Activated CD4-positive, alpha-beta T cell treated with anti-CD3 and anti-CD28 coated beads for 24 hours (primary cell): ENCODE data around the gene NRROS.
"Not testable (repeated sequence)": the region's sequence is repeated elsewhere in the genome, so short reads cannot be mapped to it uniquely, and the experiment has no call there.

ENCODE experiments used
- DNase-seq, 2 donors: peaks; one replicate each; pipeline ENCODE4 v3.0.0-alpha.2; 2020; ENCODE audit warnings: low read depth in 2 of 2

Gene NRROS

DNA sequence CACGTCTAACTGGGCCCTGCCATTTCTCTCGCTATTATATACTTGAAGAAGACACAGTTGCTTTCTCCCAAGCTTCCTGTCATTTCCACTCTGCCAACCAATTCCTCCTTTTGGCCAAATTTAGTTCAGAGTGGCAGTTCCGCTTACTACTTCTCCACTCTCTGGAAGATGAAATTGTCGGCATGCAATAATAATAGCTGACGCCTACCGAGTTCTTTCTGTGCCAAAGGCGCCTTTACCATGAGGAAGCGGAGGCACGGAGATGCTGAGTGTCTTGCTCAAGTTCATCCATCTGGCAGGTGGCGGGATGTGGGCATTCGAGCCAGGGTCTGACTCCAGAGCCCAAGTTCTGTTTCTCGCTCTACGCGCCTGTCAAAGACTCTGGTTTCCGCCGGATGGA, 14.6 kb upstream of the NRROS start:
- DNase-seq: no peak

DNA sequence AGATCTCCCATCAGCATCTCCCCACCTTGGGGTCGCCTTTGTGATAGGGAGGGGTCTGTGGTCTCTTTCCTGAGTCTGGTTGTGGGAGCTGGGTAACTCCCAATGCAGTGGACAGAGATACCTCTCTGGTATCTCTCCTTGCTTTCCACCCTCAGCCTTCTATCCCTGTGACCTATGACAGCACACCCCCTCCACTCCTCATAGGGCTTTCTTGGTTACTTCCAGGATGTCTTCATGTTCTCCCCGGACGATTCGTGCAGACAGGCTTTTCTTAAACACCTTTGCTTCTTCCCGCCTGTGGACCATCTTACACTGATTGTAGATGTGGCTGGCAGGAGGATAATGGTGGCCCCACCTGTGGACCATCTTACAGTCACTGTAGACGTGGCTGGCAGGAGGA, 14.2 kb upstream of the NRROS start:
- DNase-seq: no peak

DNA sequence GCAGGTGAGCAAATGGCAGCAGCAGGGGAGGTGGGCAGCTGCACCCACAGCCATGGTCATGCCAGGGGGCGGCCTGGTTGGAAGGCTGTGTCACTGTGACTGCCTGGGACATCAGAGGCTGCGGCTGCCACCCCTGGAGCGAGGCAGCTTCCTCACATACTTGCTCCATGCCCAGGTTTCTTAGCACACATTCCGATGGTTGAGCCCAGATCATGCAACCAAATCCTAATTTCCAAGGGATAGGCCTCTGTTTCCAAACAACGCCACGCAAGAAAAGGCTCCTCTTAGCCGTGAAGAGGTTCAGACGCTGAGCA, 11.6 kb upstream of the NRROS start:
- no peak for DNase-seq

DNA sequence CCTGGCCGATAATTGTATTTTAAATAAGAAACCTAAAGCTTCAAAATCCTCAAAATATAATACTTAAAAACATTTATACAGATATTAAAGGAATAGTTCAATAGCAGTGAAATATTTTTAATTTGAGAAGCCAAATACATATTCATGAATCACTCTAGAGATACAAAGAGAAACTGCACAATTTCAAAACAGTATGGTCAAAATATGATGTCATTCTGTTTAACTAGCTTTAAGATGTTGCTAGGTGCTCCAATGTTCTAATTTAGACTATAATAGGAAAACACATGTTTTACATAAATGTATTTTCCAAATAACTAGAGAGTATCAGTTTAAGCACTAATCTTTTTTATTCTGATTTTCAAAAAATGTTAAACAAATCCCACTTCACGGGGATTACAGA, 10.3 kb upstream of the NRROS start:
- DNase-seq: no peak

DNA sequence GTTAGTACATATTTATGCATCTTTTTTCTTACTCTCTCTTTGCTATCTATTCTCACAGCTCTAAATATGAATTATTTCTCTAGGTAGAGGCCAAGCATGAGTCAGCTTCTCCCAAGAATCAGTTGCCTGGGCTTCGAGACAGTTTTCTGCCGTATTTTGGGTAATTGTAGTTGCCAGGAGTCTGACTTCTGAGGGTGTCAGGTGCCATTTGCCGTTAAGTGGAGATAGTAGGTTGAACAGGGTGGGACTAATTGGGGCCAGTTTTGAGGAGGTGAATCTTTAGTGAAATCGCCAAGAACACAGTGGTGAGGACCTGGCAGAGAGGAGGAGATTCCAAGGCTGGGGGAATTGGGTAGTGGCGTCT, 7.8 kb upstream of the NRROS start:
- no peak for DNase-seq

DNA sequence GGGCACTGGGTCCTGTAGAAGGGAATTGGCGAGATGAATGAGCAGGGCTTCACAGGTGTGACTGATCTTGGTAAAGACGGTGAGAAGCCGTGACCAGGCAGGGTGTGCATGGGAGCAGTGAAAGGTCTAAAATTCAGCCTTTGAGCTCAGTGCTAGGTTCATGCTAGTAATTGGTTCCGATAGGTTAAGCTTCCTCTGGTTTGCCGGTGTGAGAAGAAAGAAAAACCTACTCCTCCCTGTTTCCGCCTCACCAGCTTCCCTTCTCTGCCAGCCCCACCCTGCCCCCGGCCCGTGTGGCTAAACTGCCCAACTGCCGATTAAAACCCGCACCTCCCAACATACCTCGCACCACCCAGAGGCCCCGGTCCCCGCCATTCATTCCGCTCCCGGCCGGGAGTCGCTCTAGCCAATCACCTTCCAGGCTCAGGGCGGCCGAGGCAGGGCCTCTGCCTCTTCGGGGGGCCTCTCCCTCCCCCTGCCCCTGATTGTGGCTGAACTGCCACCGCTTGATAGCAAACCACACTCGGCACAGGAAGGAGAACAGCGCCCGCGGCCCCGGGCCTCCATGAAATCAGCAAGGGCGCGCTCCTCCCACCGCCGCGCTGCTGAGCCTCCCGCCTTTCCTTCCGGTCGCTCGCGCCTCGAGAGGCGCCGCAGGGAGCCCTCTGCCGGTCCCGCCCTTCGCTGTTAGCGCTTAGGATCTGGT, 7.3 kb upstream of the NRROS start:
- DNase-seq: peak; percentile 76 to 80

DNA sequence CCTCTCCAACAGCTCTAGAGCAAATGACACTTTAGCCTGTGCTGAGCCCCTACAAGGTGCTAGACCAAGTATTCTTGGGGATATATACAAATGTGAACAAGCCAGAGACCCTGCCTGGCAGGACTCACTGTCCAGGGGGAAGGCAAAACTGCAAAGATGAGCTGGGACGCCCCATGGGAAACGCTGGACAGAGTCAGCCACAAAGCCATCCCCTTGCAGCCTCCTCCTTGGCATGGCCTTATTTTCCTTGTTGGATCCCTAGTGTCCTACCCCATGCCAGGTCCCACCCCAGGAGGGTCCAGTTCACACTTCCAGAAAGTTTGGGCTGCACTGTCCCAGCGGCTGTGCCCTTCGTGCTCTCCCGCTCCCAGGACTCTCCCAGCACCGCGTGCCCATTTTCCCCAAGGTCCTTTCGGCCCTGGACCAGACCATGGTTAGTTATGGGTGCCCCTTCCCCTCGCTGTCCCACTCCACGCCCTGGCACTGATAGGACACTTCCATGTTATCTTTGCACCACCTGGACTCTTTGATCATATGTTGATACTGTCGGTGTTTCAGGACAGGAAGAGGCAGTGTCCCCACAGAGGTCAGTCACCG, 5.8 kb upstream of the NRROS start:
- no peak for DNase-seq

DNA sequence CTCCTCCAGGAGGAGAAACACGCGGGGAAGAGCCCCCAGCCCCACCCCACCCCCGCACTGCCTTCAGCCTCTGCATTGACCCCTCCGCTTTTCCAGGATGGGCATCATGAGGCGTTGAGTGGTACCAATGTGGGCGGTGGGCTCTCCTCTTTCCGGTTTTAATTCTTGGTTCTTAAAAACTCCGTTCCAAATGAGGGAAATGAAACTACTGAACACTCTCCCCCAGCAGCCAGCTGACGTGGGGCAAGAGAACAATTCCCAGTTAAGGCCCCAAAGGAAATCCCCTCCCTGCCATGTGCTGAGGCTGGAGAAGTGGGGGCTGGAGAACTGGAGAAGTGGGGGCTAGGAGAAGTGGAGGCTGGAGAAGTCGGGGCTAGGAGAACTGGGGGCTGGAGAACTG, 5.3 kb upstream of the NRROS start:
- no peak for DNase-seq

DNA sequence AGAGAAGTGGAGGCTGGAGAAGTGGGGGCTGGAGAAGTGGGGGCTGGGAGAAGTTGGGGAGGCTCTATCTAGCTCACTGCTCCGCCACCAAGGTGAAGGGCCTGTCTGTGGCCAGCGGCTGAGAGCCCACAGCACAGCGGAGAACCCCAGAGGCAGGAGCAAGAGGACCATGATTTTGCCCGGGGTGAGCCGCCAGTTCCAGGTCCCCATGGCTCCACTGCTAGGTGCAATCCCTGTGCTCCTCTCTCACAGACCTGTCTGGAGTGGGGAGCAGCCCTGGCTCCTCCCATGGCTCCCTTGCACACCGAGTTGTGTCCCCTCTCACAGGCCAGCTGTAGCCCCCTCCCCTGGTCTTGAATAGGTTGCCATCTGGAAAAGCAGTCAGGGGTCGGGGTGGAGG, 4.7 kb upstream of the NRROS start:
- DNase-seq: no peak

DNA sequence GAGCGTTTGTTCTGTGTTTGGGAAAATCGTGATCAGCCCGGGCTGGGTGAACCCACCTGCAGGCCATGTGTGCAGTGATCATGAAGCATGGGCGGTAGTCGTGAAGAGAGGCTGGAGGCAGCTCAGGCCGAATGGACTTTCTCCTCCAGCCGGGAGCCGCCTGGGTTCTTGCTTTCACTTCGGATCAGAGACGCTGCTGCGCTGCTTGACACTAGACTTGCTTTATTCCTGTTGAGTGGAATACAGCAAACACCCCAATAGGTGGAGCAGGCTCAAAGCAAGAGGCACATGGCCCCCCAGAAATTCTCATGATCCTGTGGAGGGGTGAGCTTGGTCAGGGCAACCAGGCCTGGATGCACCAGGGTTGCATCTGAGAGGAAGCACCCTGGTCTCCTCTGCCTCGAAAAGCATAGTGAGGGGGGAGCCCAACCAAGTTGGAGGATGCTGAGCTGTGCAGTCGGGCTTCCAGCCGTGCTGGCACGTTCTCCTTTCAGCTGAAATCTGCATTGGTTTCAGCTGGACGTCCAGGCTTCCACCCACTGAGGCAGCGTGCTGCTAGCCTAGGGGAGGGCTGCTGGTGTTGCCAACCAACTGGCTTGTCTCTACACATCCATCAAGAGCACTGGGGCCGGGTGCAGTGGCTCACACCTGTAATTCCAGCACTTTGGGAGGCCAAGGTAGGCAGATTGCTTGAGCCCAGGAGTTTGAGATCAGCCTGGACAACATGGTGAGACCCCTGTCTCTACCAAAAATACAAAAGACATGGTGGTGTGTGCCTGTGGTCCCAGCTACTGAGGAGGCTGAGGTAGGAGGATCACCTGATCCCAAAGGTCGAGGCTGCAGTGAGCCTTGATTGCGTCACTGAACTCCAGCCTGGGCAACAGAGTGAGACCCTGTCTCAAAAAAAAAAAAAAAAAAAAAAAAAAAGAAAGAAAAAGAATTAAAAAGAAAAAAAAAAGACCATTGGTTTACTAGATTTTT, 2.8 kb upstream of the NRROS start:
- no peak for DNase-seq

DNA sequence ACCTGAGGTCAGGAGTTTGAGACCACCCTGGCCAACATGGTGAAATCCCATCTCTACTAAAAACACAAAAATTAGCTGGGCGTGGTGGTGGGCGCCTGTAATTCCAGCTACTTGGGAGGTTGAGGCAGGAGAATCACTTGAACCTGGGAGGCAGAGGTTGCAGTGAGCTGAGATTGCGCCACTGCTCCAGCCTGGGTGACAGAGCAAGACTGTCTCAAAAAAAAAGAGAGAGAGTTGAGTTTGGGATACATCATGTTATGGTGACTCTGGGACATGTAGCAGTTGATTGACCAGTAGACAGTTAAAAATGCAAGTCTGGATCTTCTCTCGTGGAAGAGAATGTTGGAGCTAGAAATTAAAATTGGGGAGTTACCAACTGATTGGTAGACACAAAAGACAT, 1.6 kb upstream of the NRROS start:
- DNase-seq: not testable (repeated sequence)

DNA sequence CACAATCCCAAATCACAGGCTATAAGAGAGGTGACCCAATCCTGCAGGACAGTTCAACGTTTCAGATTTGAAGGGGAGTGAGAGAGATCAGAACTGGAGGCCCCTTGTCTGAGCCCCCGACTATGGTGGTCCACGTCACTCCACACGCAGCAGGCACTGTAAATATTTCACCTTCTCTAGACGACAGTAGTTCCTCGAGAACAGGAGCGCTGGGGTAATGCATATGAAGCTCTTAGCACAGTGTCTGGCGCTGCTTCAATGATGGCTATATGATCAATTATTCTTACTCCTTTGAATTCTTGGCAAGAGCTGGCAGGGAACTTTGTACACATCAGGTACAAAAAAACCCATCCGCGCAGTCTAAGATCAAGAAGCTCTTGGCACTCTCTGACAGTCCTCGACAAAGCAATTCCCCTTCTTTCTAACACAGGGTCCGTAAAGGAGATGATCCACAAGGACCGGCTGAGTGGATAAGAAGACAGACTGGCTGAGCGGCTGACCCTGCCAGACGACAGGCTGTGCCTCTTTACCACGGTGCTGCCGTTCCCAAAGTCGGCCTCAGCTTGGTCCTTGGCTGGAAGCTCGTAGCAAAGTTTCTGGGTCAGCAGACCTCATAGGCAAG, 522 bp upstream of the NRROS start:
- no peak for DNase-seq

DNA sequence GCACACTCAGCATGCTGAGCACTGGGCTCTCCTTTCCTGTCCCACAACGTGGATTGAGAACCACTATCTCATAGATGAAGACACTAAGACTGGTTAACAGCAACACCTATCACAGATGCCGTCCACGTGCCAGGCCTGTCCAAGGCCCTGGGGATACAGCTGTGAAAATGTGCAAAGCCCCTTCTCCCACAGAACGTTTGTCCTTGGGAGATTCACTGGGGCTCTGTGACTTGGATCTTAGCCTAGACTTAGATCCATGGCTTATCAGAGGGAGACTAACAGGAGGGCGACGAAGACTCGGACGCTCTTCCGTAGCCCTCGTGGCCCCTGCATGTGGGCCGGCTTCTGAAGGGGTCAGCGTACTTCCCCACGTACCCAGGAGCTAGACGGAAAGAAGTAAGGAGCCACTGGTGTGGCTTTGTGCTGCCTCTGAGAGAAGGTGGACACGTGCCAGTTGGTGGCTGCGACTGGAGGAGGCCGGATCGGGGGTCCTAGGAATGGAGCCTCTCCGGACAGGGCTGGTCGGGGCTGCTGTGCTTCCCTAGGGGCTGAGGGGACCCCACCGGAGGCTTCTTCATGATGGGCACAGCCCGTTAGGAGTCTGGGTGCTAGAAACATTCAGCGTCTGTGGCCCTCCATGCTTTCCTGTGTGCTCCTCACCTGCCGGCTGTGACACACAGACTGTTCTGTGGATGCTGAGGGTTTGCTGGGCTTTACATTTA, 964 bp downstream of the NRROS start:
- DNase-seq: no peak

DNA sequence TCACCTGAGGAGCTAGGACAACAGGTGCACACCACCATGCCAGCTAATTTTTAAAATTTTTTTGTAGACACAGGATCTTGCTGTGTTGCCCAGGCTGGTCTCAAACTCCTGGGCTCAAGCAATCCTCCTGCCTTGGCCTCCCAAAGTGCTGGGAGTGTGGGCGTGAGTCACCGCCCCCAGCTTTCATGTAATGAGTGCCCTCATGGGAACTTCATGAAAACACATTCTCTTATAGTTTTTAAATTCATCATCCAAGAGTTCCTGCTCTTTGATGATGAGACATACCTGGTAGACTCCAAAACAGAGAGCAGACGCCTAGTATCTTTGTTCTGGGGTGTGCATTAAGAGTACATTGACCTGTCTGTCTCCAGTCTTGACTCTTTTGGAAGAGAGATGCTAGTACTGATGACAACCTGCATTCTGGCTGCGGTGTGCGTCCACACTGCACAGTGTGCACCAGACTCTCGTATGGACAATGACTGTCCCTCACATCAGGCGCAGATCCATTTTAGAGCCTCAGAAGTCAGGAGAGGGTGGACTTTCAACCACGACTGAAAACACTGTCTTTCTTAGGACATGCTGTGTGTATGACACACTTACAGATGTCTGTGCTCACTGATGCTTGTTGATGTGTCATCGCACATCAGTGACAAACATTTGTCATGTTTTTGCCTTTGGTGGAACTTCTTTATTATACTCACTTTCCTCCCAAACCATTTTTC, 2.0 kb downstream of the NRROS start:
- DNase-seq: no peak

DNA sequence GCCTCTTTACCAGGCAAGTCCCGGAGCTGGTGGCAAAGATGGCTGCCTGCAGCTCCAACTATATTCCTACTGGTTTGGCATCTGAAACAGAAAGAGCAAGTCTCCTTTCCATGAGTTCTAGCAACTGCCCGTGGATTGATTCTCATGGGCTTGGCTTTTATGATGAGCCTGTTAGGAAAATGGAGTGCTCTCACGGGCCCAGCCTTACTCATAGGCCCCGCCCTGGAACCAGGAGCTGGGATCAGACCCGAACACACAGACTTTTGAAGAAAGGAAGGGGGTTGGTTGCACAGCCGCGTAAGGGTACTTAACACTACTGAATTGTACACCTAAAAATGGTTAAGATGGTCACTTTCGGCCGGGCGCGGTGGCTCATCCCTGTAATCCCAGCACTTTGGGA, 2.9 kb downstream of the NRROS start:
- no peak for DNase-seq

DNA sequence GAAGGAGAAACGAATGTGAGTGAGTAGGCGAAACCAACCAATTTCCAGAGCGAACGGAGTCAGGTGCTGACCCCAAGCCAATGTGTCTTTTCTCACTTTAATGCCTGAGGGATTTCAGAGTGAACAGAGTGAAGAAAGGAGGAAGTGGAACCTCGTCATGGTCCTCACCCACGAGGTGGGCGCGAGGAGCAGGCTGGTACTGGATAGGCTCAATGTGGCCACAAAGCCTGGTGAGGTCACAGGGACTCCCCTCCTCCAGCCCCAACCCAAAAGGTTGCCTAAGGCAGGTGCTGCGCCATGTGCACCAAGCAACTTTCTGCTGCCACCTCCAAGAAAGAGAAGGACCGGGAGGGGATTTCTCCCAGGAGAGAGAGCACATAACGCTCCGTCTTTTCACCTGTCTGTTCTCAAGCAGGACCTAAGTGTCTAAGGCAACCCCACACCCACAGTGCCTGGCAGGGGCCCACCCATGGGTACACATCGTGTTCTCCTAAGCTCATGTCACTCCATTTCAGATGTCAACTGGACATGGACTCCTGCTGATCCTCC, 3.8 kb downstream of the NRROS start:
- DNase-seq: no peak

DNA sequence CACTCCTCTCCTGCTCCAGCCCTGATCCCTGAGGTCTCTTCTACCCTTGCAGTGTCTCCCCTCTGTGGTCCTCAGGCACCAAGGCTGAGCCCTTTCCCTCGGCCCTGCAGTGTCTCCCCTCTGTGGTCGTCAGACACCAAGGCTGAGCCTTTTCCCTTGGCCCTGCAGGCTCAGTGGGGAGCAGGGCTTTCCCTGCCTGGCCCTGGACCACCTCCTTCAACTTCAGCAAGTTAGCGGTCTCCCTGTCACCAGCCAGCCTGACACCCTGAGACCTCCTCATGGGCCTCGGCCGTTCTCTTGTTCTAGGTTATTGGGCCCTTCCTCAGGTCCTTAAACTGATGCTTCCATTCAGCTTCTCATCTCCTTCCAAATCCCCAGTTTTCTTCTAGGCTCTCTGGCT, 4.3 kb downstream of the NRROS start:
- DNase-seq: no peak

DNA sequence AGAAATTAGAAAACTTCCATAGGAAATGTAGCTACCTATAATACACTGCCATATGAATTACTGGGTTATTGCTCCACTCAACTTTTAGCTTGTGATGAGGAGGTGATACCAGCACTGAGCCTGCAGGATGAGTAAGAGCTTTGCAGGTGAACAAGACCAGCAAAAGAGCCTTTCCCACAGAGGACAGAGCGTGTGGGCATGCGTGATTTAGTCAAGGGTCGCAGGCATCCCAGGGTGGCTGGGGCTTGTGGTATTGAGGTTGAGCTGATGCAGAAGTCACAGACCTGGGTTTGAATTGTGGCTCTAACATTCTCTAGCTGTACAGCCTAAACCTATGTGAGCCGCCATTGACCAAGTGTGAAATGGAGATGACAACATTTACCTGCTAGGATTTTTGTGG, 5.6 kb downstream of the NRROS start:
- no peak for DNase-seq

DNA sequence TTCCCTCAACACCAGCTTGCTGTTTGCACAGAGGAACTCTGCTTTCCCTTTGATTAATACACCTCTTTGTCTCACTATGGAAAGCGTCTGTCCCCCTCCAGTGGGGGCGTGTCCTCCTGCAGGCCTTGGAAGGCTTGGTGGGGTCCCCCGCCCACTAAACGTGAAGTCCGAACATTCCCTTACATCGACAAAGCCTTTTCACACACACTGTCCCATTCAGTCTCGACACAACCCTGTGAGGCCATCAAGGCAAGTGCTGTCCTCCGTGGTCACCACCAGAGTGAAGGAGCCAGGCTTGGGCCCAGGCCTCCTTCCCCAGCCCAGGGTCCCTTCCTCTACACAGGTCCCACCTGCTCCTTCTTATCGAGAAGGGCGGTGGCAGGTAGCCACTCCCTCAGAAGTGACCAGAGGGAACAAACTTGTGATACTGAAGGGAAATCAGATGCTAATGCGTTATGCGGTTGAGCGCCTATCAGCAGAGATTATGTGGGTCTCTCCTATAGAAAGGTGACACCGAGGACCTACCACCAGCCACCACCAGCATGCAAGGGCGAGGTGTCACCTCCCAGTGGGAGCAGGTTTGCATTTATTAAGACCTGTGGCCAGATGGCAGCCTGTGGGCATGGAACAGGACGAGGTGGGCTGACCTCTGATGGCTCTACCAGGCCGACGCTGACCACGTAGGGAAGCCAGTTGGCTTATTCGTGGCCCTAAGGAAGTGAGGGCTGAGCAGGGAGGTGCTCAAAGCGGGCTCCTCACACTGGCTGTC, 6.6 kb downstream of the NRROS start:
- DNase-seq: no peak

DNA sequence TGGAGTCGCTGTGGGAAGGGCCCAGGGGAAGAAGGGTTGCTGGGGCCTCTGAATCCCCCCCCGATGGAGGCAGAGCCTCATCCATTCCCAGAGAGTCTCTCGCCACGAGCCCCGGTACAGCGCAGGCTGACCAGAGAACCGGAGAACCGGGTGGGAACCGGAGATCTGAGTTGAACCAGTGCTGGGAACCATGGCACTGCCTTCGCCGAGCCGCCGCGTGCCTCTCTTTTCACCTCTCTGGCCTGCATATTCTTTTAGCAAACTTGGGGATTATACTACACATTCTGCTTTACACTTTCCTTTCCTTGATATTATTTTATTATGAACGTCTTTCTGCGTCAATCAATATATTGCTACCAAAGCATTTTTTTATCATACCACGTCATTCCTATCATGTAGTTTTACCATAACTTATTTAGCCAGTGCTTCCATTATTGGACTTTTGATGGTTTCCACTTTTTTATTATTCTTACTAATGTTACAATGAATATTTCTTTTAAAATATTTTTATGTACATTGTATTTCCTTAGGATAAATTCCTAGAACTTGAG, 7.2 kb downstream of the NRROS start:
- DNase-seq: no peak
